Activated T-cell treated with anti-CD3 and anti-CD28 coated beads, Interleukin-2, amount 50 U/mL, for 48 hours (primary cell): ENCODE results near the gene RSPRY1.

Experiments used
- DNase-seq, 2 experiments: peaks; one replicate each; pipeline ENCODE4 v3.0.0-alpha.2; 2020

The RSPRY1 gene

DNA sequence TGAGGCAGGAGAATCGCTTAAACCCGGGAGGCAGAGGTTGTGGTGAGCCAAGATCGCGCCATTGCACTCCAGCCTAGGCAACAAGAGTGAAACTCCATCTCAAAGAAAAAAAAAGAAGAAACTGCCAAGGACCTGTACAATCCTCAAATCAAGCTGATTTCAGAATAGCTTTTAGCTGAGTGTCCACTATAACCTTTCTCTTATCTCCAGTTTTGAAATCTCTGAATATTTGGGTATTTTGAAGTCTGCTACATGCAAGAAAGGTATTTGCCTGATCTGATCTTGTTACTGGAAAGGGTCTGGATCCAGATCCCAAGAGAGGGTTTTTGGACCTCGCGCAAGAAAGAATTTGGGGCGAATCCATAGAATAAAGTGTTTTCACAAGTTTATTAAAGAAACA, 39.8 kb downstream of the RSPRY1 start:
- no peak for DNase-seq

DNA sequence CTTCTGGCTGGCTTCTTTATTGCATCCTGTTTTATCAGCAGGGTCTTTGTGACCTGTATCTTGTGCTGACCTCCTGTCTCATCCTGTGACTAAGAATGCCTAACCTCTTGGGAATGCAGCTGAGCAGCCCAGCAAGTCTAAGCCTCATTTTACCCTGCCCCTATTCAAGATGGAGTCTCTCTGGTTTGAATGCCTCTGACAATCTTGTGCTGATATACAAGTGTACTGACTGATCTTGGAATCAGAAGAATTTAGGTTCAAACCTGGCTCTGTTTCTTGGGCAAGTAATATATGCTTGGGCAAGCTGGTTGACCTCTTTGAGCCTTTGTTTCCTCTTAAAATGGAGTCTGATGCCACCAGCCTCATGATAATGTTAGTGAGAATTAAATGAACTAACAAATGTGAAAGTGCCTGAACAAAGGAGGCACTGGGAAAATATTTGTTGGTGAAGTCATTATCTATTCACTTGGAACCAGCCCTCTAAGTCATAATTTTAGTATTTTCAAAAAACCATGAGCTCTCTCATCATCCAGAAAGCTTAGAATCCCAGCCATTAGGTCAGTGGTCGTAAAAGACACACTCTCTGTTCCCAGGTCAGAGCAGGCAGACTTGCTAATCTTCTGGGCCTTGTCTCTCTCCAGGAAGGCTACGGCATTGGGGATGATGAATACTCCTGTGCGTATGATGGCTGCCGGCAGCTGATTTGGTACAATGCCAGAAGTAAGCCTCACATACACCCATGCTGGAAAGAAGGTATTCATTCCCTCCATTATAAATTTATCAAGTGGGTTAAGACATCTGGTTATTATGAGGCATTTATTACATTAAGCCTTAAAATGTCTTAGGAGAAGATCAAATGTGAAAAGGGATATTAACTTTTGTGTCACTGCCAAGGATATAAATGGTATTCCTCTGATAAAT, 40.8 kb downstream of the RSPRY1 start:
- DNase-seq: no peak

DNA sequence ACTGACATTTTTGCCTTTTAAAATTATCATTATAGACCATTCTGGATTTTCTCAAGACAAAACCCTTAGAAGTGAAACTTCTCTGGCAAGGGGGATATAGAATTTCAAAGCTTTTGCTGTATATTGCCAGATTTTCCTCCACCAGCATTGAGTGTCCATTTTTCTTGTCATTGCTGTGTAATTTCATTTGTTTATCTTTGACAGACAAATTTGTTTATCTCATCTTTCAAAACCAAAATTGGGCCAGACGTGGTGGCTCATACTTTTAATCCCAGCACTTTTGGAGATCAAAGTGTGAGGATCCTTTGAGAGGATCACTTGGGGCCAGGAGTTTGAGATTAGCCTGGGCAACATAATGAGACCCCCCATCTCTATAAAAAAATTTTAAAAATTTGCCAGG, 43.0 kb downstream of the RSPRY1 start:
- no peak for DNase-seq

GRCh38 chr16:57231821-57232350, 45.8 kb downstream of the RSPRY1 start:
- no peak for DNase-seq

GRCh38 chr16:57233944-57234706, 48.0 kb downstream of the RSPRY1 start:
- DNase-seq: no peak

GRCh38 chr16:57234707-57235092, 48.6 kb downstream of the RSPRY1 start:
- DNase-seq: no peak

GRCh38 chr16:57235128-57236021, 49.2 kb downstream of the RSPRY1 start:
- peak; percentile 57 to 66 for DNase-seq

DNA sequence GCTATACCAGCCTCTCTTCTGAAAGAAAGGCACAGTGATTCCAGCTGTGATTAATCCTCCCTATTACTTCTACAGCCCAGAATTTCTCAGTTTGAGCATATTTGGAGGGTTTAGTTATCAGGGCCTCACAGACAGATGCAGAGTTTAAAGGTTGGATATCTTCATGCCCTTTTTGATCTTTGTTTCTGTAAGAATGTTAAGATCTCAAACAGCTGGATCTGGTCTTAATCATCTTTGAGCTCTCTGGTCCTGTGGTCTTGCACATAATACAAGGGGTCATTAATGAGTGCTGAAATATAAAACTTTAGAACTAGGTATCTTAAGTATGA, 49.9 kb downstream of the RSPRY1 start:
- no peak for DNase-seq

DNA sequence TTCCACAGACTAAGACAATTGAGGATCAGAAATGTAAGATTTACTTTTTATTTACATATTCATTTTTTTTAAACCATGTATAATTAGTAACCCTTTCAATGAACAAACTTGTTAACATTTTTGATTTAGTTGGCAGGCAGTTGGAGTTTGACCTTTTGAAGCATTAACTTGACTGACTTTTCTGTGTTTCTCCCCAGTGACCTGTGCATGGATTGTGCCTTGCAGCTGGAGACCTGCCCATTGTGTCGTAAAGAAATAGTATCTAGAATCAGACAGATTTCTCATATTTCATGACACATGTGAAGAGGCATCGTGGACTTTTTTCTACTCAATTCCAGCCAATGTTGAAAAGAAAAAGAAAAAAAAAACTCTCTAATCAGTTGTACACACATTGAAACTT, 52.6 kb downstream of the RSPRY1 start:
- no peak for DNase-seq

DNA sequence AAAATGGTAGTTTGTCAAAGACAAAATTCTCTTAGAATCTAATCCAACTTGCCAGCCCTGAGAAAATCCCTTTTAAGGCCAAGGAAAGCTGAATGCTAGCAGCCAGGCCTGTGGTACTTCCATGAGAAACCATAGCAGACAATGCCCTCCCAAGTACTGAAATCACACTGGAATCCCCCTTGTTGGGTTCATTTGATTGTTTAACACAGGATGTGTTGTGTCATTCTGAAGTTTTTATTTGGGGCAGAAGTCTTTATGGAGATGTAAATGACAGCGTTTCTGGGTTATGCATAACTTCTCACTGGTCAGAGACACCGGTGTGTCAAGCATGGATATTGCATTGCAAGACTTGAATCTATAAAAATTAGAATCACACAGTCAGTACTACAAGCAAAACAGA, 53.0 kb downstream of the RSPRY1 start:
- no peak for DNase-seq

DNA sequence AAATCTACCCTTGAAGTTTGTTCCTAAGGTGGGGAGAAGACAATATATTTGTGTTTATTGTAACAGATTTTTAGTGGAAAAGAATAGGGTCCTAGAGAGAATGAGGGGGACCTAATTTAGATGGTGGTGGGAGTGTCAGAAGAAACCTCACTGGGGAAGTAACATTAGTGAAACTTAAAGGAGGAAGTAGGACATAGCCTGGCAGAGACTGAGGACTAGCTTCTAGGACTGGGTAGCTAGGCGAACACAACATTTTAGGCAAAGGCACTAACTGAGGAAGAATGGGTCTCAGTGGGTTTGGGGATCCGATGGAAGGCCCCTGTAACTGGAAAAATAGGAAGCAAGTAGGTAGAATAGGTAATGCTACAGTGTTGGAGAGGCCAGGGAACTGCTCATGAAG, 54.7 kb downstream of the RSPRY1 start:
- no peak for DNase-seq

- DNase-seq: no peak
Observed at GRCh38 chr16:57242650-57243049, 56.5 kb downstream of the RSPRY1 start.

DNA sequence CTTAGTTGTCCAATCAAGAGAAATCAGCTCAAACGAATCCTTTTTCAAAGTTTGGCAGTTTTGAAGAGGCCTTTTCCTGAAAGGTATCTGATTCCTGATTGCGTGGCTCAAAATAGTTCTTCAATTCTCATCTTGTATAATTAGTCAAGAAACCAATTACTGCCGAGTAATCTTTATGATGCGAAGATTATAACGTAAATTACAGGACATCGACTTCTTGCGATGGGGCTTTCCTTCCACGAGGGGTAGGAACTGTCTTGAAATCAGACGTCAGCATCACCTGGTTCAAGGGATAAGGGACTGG, 58.3 kb downstream of the RSPRY1 start:
- DNase-seq: no peak

DNA sequence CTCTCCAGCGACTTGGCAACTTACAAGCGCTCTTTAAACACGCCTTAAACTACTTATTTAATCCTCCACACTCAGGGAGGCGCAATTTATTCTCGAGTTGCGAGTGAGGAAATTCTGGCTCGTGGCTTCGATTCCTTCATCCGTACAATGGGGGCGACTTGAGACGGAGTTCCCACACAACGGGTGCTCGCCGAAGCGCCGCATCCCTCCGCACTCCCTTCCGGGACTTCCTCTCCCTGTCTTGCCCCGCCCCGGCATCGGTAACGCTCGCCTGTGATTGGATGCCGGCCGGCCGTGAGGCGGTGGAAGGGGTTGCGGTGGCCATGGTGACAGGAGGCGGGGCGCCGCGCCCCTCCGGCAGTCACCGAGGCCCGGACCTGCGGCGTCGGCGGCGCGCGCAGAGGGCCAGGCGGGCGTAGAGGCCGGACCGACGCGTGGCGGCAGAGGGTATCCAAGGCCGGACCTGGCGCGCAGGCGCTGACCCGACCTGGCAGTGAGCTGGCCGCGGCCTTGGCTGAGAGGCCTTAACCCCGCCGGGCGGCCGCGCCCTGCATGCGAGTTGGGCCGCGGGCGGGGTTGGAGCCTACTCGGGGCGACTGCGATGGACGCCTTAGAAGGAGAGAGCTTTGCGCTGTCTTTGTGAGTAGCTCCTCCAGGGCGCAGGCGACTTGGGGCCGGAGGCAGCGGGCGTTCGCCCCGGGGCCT, 58.8 kb downstream of the RSPRY1 start, which contains the start of gene ARL2BP:
TSS of gene ARL2BP (plus strand) at position 493 of the 705 bp plus-strand sequence. CDS start at position 602, 109 bp downstream.
- DNase-seq: peak; percentile 98

DNA sequence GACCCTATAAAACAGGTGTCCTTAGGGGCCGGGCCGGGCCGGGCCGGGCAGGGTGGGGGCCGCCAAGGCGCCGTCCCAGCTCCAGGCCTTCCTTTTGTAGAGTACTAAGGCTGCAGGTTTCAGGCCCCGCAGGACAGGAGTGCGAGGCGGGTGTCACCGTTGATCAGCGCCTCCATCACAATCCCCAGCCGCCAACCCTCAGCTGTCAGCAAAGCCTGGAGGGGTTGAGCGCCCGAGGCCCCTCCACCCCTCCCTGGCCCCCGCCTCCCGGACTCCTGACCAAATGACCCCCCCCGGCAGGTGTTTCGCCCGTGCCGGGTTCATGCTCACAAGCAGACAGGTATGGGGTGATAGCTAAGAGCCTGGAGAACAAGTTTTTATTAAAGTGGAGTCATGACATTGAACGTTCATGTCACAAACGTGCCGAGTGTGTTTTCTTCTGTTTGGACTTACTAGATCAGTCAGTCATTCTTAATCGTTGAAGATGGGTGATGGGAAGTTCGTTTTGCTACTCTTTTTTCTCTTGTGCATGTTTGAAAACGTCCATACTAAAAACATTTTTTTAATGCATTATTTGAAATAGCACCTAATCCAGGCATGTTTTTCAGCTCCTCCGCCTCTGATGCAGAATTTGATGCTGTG, 59.5 kb downstream of the RSPRY1 start:
- DNase-seq: no peak

GRCh38 chr16:57251352-57251751, 65.2 kb downstream of the RSPRY1 start:
- DNase-seq: peak in 1 of 2 experiments; percentile 7

DNA sequence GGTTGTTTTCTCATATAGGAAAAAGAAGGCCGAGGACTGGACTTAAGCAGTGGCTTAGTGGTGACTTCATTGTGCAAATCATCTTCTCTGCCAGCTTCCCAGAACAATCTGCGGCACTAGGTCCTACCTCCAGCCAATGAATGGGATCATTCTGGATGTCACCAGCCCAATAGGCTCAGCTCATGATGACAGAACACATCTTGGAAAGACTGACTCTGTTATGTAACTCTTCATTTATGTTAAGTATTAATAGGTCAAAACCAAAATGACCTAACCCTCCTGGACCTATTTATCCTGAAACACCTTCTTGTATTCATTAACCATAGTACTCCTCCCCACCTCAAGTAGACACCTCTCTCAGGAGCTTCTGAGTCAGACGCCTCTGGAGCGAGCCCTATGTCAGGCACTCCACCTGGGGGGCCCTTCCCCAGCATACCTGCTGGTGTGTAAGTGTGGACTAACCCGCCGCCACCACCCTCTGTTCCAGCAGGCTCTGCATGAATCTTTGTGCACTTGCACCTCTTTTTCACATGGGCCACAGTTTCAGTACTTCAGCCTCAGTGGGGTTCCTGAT, 66.1 kb downstream of the RSPRY1 start:
- peak in 1 of 2 experiments; percentile 10 for DNase-seq

DNA sequence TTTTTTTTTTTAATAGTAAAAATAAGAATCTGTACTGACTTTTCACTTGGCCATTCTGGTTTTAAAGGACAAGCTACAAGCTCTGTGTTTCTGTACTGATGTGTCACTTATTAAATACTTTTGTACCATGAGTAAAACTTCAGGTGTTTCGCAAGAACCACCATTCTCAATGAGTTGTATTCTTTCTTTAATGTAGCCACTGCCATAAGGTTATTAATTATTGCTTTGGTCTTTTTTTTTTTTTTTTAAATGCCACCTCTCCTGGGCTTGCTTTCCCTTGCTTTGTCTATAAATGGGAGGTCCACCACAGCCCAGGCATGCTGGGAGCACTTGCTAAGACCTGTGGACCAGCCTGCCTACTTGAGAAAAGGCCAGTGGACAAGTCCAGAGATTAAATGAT, 67.3 kb downstream of the RSPRY1 start:
- DNase-seq: no peak

DNA sequence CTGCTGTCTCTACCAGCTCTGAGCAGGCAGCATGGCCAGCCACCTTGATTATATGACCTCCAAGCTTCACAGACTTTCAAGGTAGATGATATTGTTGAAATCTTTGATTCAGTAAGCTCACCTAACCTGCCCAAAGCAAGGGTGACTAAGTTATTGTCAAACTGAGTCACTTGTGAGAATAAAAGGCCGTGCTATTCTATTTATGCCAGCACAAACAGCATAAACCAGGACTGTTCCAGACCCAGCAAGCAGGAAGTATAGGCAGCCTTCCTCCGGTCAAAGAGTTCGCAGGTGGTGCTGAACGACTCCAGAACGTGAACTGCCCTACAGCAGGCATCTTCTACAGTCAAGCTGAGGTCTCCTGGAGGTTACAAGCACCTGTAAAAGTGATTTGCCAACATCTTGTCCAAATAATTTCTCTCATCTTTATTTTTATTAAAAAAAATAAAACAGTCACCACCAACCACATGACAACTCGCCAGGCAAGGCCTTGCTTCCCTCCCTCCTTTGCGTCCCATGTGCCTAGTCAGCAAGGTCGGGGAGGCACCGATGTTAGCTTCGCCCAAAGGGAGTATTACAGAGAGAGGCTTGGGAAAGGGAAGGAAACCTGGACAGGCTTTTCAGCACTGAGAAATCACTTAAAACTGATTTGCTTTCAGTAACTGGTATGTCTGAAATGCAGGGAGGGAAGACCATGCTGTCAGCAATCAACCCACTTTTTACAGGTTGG, 69.7 kb downstream of the RSPRY1 start:
- DNase-seq: peak in 1 of 2 experiments; percentile 1

DNA sequence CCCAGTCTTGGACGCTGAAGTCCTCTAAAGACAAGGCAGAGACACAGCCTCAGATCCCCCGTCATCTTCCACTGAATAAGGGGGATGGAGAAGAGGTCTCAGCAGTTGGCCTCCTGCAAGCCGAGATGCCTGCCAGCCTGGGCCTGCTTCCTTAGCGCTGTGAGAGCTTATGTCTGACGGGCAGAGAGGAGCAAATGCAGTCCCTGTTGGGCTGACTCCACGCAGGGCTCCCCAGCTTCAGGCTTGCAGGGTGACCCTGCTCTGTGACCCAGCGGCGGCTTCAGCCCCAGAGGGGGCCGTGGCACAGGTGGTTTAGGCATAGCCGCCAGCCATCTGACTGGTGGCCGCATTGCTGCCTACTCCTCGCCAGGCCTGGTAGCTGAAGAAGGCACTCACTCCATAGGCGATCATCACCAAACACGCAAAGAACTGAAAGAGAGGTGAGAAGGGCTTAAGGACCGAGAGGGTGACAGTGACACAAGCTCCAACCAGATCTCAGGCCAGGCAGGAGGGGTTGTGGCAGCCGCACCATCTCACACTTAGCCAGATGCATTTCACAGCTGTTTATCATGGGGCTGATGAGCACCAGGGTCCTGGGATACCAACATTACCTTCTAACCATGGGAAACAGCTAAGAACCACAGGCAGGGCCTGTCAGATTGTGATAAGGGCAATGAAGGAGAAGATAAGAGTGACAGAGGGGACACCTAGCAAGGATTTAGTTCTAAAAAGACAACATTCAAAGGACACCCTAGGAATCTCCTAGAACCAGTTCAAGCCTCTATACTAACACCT, 70.7 kb downstream of the RSPRY1 start:
- DNase-seq: peak; percentile 11 to 12
